Esophagus muscularis mucosa (tissue), 3 donors: ENCODE results near the gene RPRD1B.

Source experiments
- POLR2AphosphoS5 ChIP-seq, 2 donors: sonication (generic); formaldehyde crosslinking; IDR thresholded peaks; one replicate each; pipeline ENCODE4 v1.6.1; 2017; ENCODE audit warnings: antibody characterized with exemption in 2 of 2
- TF ChIP-seq, protein P1 (sequence below), 3 experiments: fragments of 200-600 bp in 2 of 3; fragments of 450-650 bp in 1 of 3; sonication (generic) in 2 of 3; IDR thresholded peaks; one replicate each; pipeline ENCODE4 v1.5.1; 2017 to 2019; ENCODE audit warnings: antibody characterized with exemption in 3 of 3, mild to moderate bottlenecking in 2 of 3, moderate library complexity in 1 of 3

DNA sequence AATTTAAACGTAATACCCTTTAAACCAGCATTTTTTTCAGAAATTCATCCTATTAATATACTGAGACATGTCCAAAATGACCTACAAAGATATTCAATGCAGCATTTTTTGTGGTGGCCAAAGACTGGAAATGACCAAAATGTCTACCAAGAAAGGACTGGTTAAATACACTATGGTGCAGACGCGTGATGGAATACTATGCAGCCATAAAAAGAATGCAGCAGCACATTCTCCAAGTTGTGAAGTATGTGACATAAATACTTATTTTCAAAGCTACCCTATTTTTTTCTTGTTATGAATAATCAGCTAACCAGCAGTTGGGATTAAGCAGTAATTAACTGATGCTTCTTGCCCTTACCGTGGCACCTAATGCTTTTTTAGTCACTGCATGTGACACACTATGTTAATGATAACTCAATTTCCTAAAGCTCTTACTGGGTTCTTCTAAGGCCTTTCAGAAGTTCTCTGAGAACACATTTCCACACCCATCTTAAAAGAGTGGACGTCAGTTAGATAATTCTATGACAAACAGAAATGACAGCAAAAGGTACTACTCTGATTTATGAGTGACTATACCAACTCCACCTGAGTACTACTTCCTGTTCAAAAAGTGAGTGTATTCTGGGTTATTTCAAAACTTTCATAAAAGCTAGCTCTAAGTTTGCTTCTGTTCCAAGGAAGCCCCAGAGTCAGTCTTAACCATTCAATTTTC, 25.2 kb upstream of the RPRD1B start:
- TF ChIP-seq, protein P1, sequence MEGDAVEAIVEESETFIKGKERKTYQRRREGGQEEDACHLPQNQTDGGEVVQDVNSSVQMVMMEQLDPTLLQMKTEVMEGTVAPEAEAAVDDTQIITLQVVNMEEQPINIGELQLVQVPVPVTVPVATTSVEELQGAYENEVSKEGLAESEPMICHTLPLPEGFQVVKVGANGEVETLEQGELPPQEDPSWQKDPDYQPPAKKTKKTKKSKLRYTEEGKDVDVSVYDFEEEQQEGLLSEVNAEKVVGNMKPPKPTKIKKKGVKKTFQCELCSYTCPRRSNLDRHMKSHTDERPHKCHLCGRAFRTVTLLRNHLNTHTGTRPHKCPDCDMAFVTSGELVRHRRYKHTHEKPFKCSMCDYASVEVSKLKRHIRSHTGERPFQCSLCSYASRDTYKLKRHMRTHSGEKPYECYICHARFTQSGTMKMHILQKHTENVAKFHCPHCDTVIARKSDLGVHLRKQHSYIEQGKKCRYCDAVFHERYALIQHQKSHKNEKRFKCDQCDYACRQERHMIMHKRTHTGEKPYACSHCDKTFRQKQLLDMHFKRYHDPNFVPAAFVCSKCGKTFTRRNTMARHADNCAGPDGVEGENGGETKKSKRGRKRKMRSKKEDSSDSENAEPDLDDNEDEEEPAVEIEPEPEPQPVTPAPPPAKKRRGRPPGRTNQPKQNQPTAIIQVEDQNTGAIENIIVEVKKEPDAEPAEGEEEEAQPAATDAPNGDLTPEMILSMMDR (IDR thresholded peaks at IDR 0.05), result no peak
- no peak for TF ChIP-seq POLR2AphosphoS5 (IDR thresholded peaks at IDR 0.05)
